Brain microvascular endothelial cell (primary cell): ENCODE data around the gene PFKFB3.
A peak's percentile ranks its signal among the peaks of the same experiment; 100 is the strongest.
"Not testable (repeated sequence)": the region's sequence is repeated elsewhere in the genome, so short reads cannot be mapped to it uniquely, and the experiment has no call there.

Source experiments
- DNase-seq: peaks from one replicate; pipeline ENCODE4 v3.0.0-alpha.2; 2020
- H3K27ac ChIP-seq: fragments of 250-450 bp; sonication (Bioruptor Pico); 2 replicates; pipeline ENCODE4 v1.5.1; 2020; ENCODE audit warnings: mild to moderate bottlenecking, moderate library complexity
- H3K27me3 ChIP-seq: fragments of 250-450 bp; sonication (Bioruptor Pico); replicated peaks from 2 replicates; pipeline ENCODE4 v1.5.1; 2020; ENCODE audit warnings: mild to moderate bottlenecking
- H3K36me3 ChIP-seq: fragments of 250-450 bp; sonication (Bioruptor Pico); replicated peaks from 2 replicates; pipeline ENCODE4 v1.5.1; 2020; ENCODE audit warnings: mild to moderate bottlenecking
- H3K4me3 ChIP-seq: 2 replicates; pipeline ENCODE4 v1.5.1; 2011; ENCODE audit warnings: low read depth, mild to moderate bottlenecking, control low read depth, low read length, moderate library complexity
- in situ Hi-C: cut with HindIII; loops from 2 replicates; pipeline ENCODE4 v1.10.0; 2017; ENCODE audit warnings: low sequenced_read_pairs, low pct_ligation_motif_present
- TF ChIP-seq, protein P1 (sequence below): IDR thresholded peaks from 2 replicates; pipeline ENCODE4 v1.5.1; 2011; ENCODE audit warnings: low read depth, mild to moderate bottlenecking, moderate library complexity, low read length, control low read depth, inconsistent platforms; ENCODE audit errors: missing control alignments

PFKFB3 gene

DNA sequence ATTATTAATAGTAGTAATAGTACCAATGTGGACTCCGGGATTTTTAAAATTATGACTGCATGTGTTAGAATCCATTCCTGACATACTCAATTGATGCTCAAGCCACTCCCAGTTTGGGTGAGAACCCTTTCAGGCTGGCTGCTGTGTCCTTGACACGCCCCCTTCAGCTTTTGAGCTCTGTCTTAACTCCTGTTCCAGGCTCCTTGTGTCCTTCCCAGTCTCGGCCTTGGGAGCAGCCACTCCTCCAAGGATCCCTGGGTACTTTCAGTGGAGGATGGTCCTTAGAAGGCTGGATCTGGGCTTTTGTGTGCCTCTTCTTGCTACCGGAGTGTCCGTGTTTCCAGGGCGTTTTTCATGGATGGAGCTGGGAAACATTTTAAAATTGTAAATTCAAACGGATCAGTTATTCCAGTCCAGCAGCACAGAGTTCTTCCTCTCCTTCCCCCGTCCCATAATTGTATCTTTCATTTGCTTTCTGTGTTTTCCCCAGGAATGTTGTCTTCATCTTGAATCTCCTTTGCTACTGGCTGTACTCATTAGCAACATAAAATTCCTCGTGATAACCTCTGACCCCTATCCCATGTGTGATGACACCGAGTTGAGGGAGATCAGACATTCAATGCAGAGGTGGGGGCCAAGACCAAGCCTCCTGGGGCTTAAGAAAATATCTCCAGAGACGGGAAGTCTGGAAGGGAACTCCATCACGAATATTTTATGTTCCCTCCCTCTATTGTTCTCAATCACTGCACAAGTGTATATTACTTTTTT is 40.0 kb upstream of the PFKFB3 start:
- TF ChIP-seq, protein P1, sequence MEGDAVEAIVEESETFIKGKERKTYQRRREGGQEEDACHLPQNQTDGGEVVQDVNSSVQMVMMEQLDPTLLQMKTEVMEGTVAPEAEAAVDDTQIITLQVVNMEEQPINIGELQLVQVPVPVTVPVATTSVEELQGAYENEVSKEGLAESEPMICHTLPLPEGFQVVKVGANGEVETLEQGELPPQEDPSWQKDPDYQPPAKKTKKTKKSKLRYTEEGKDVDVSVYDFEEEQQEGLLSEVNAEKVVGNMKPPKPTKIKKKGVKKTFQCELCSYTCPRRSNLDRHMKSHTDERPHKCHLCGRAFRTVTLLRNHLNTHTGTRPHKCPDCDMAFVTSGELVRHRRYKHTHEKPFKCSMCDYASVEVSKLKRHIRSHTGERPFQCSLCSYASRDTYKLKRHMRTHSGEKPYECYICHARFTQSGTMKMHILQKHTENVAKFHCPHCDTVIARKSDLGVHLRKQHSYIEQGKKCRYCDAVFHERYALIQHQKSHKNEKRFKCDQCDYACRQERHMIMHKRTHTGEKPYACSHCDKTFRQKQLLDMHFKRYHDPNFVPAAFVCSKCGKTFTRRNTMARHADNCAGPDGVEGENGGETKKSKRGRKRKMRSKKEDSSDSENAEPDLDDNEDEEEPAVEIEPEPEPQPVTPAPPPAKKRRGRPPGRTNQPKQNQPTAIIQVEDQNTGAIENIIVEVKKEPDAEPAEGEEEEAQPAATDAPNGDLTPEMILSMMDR: no peak
- in situ Hi-C loops: no loop called here
- DNase-seq: no peak

GRCh38 chr10:6163364-6164270 is 39.1 kb upstream of the PFKFB3 start:
- peak overlapping the region; percentile 70 for H3K27ac ChIP-seq
- in situ Hi-C loops: no loop called here
- H3K36me3 ChIP-seq: no peaks in the 10 kb centered on the region
- H3K27me3 ChIP-seq: no peaks in the 10 kb centered on the region
- TF ChIP-seq, protein P1: no peak
- peak overlapping the region; percentile 61 for H3K4me3 ChIP-seq
- peak; percentile 45 for DNase-seq

More for the DNA sequence above, 40.0 kb upstream of the PFKFB3 start:
- peak overlapping the region; percentile 29 for H3K27ac ChIP-seq
- H3K4me3 ChIP-seq: peak overlapping the region; percentile 53
- no peaks in the 10 kb centered on the region for H3K27me3 ChIP-seq
- H3K36me3 ChIP-seq: no peaks in the 10 kb centered on the region

DNA sequence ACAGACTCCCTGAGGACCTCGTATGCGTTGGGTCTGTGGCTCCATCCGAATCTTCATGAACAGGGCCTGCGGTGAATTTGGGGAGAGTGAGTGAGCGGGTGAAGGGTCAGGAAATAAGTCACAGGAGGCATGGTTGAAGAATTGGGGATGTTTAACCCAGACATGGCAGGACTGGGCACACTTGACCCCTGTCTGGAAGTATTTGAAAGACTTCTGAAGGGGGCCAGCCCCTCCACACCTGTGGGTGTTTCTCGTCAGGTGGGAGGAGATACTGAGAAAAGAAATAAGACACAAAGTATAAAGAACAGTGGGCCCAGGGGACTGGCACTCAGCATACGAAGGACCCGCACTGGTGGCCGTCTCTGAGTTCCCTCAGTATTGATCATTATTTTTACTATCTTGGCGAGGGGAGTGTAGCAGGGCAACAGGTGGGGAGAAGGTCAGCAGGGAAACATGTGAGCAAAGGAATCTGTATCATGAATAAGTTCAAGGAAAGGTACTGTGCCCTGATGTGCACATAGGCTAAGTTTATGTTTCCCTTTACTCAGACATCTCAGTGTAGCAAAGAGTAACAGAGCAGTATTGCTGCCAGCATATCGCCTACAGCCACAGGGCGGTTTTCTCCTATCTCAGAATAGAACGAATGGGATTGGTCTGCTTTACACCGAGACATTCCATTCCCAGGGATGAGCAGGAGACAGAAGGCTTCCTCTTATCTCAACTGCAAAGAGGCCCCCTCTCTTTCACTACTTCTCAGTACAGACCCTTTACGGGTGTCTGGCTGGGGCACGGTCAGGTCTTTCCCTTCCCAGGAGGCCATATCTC is 38.2 kb upstream of the PFKFB3 start:
- H3K4me3 ChIP-seq: peak overlapping the region; percentile 61
- TF ChIP-seq, protein P1: no peak
- DNase-seq: peak; percentile 55

GRCh38 chr10:6165221-6165725 is 37.5 kb upstream of the PFKFB3 start:
- in situ Hi-C loops: no loop called here
- Histone ChIP-seq H3K36me3 (no peaks in the 10 kb centered on the region), H3K27ac (no peak overlapping the region), H3K4me3 (no peak overlapping the region), H3K27me3 (no peaks in the 10 kb centered on the region)
- DNase-seq: no peak
- TF ChIP-seq, protein P1: no peak

More for the DNA sequence above, 38.2 kb upstream of the PFKFB3 start:
- no peaks in the 10 kb centered on the region for H3K36me3 ChIP-seq
- peak overlapping the region; percentile 70 for H3K27ac ChIP-seq
- H3K27me3 ChIP-seq: no peaks in the 10 kb centered on the region
- in situ Hi-C loops: no loop called here

- in situ Hi-C loops, H3K27ac ChIP-seq, H3K4me3 ChIP-seq, H3K27me3 ChIP-seq, H3K36me3 ChIP-seq, DNase-seq: not testable (repeated sequence)
Measured at GRCh38 chr10:6165933-6166332, 36.8 kb upstream of the PFKFB3 start.
